GM21526 (cell line): ENCODE data around the gene UPK2.
"Not testable (repeated sequence)": the region's sequence is repeated elsewhere in the genome, so short reads cannot be mapped to it uniquely, and the experiment has no call there.

Source experiments
- ATAC-seq: cut with Tn5 transposase; IDR thresholded peaks from one replicate; pipeline ENCODE4 v1.9.1; 2021; ENCODE audit warnings: moderate library complexity; ENCODE audit not compliant: unreplicated experiment, low FRiP score

The UPK2 gene

GRCh38 chr11:118935376-118935775, 20.7 kb upstream of the UPK2 start:
- ATAC-seq = no peak

- ATAC-seq = no peak
These were observed 17.4 kb upstream of the UPK2 start for GRCh38 chr11:118938491-118939403.

DNA sequence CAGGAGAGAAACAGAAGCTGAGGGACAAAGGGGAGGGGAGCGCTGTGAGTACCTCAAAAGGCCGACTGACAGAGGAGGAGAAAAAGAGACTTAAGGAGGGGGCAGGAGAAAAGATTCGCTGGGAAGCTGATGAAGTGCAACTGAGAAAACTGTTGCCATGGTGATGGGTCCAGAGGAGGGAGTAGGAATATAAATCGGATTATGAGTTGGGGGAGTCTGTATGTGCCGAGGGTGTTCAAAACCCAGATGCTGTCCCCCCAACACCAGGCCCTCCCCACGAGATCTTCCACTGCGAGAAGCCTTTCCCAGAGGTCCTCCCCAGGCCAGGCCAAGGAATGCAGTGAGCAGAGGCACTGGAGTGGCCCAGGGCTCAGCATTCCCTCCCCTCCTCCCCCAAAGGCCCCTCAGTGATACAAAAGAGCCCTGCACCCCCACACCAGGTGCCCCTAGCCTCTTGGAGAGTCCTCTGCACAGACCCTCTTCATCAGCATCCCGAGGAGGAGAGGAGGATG, 16.6 kb upstream of the UPK2 start:
- no peak for ATAC-seq

DNA sequence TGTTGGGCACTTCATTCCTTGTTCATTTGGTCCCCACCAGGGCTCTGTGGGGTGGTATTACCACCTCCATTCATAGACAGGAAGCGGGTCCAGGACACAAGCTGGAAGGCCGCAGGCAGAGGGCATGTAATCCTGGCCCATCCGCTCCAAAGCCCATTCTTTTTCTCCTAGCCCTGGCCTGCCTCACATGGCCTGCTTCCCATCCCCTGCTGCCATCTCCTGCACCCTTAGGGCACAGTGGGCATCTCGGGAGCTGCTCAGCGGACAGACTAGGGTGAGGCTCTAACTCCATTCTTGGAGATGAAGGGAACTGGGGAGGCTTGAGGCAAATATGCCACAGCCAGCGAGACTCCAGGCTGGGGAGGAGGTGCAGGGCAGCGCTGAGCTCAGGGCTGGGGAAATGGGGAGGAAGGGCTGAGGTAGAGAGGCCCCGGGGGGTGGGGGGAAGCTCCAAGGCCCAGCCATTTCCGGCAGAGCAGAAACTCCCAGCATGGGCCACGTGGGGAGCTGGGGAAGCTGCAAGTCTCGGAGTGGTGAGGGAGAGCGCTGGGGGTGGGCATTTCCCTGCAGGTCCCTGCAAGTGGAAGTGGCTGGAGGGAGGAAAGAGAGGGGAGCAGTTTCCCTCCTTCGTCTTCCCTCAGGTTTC, 16.0 kb upstream of the UPK2 start:
- no peak for ATAC-seq

DNA sequence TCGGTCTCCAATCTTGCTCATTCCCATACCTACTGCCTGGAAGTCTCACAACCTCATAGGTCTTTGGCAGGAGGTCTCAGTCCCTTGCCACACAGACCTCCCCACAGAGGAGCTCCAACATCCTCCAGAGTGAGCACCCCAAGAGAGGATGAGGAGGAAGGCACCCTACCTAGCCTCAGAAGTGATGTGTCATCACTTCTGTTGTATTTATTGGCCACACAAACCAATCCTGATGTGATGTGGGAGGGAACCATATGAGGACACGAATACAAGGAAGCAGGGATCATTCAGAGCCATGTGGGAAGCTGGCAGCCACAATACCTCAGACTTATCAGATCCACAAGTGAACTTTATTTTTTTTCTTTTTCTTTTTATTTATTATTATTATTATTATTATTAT, 9.0 kb upstream of the UPK2 start:
- ATAC-seq = no peak

DNA sequence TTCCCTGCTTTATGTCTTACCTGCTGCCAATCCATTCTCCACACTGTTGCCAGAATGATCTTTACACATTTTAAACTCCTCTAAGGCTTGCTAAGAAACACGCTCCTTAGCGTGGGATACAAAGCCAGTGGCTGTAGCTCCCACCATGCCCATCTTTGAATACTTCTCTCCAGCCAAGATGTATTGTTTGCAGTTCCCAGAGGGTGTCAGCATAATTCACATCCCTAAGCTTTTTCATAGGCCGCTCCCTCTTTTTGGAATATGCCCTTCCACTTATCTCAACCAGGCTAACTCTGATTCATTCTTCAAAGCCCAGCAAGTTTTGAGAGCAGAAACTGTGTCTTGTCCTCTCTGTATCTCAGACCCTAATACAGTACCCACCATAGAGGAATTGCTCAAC, 8.1 kb upstream of the UPK2 start:
- ATAC-seq = no peak

DNA sequence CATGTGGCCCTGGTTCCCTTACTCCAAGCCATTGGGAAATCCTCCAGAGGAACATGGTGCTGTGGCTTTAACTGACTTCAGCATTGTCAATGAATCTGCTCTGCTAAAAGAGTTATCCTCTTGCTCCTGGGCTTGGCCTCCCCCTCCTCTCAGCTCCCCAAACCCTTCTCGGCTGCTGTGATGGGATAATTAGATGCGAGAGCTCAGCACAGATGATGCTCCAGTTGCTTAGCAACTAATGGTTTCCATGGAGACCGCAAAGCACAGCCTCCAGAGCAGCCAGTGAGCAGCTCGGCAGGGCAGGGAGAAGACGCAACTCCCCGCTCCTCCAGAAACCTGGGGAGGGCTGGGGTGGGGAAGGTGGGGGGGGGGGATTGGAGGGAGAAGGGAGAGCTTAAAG, 2.8 kb upstream of the UPK2 start:
- no peak for ATAC-seq

- not testable (repeated sequence) for ATAC-seq
These were observed 2.1 kb upstream of the UPK2 start for GRCh38 chr11:118953976-118954375.

- no peak for ATAC-seq
These were observed 860 bp downstream of the UPK2 start for GRCh38 chr11:118956847-118957469.

DNA sequence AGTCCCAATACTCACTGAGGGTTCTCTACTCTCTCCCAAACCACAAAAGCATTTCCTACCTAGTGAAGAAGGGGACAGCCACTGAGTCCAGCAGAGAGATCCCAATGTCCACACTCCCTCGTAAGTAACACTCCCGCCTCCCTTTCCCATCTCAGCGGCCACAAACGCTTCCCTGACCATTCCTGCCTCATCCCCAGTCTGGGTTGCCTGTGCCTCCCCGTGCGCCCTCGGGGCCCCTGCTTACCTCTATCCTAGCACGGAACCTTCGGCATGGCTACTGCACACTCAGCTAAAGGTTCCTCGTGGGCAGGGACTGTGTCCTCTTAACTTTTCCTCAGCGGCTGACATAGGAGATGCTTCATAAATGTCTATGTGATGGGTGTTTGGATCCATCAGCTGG, 1.5 kb downstream of the UPK2 start:
- no peak for ATAC-seq

DNA sequence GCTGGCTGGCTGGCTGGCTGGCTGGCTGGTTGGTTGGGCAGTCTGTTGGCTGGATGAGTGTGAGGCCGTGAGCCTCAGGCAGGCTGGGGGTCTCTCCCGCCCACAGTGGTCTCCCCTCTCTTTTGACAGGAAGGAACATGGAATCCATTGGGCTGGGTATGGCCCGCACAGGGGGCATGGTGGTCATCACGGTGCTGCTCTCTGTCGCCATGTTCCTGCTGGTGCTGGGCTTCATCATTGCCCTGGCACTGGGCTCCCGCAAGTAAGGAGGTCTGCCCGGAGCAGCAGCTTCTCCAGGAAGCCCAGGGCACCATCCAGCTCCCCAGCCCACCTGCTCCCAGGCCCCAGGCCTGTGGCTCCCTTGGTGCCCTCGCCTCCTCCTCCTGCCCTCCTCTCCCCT, 1.9 kb downstream of the UPK2 start:
- no peak for ATAC-seq

DNA sequence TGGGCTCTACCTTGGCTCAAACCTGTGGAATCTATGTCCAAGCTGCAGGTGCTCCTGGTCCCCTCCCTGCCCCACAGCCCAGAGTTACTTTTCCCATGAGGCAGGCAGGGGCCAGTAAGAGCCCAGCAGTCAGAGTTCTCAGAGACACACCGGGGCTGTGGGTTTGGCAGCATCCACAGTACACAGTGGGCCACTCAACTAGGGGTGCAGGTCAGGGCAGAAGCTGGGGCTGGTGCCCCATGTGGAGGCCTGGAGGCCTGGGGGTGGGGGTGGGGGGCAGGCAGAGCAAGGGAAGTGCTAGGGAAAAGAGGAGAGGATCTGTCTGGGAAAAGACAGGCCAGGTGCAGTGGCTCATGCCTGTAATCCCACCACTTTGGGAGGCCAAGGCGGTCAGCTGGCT, 2.5 kb downstream of the UPK2 start:
- no peak for ATAC-seq

- no peak for ATAC-seq
These were observed 5.1 kb downstream of the UPK2 start for GRCh38 chr11:118961189-118961588.

DNA sequence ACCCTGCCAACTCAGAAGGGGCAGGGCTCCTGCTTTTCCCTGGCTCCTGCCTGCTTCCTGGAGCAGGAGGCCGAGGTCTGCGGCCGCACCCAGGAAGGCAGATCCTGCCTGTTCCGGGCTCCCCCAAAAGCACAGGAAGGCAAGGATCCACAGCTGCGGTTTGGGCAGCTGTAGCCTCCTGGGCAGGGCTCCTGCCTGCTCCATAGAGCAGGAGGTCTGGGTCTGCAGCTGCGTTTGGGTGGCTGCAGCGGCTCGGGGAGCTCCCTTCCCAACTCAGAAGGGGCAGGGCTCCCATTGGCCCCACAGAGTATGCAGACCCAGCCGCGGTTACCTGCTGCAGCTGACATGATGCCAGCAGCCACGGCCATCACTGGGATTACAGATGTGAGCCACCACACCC, 5.5 kb downstream of the UPK2 start:
- ATAC-seq = no peak

DNA sequence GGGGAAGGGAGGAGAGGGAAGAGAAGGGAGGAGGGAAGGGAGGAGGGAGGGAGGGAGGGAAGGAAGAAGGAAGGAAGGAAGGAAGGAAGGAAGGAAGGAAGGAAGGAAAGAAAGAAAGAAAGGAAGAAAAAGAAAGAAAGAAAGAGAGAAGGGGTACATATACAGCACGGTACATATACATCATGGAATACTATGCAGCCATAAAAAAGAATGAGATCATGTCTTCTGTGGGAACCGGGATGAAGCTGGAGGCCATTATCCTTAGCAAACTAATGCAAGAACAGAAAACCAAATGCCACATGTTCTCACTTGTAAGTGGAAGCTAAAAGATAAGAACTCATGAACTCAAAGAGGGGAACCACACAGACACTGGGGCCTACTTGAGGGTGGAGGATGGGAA, 13.4 kb downstream of the UPK2 start:
- ATAC-seq = not testable (repeated sequence)

- ATAC-seq = no peak
These were observed 15.5 kb downstream of the UPK2 start, which contains the start of gene FOXR1 for GRCh38 chr11:118971646-118972045. FOXR1 (plus strand) TSS chr11:118971761; CDS start chr11:118971932, 171 bp downstream.

DNA sequence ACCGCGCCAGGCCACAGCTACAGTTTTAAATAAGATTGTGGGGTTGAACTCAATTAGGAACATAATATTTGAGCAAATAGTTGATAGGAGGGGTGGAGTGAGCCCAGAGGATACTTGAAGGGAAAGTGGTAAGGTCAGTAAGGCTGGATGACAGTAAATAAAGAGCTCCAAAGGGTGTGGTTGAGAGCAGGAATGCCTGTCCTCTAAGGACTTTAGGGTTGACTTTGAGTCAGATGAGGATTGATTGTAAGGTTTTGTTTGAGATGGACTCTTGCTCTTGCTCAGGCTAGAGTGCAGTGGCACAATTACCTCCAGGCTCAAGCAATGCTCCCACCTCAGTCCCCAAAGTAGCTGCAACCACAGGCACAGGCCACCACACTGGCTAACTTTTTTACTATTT, 17.9 kb downstream of the UPK2 start:
- ATAC-seq = no peak

GRCh38 chr11:118975771-118976709, 19.9 kb downstream of the UPK2 start:
- no peak for ATAC-seq

- ATAC-seq = no peak
These were observed 23.3 kb downstream of the UPK2 start for GRCh38 chr11:118979434-118979833.

GRCh38 chr11:118980191-118980881, 24.2 kb downstream of the UPK2 start:
- no peak for ATAC-seq
